K562 (cell line): ENCODE measurements around the gene MPND. TPM values are rescaled to one million over a fixed set of nuclear protein-coding genes. Genes with fewer than 3 reads are reported as not detected.

ENCODE experiments used
- ATAC-seq: fragments of 200-7000 bp; cut with Tn5 transposase; 3 replicates; pipeline ENCODE4 v1.9.1; 2020; ENCODE audit warnings: moderate library complexity
- Bru-seq: library from RNA; stranded (reverse); fragments of 400-500 nt; gene quantifications from one replicate; lab custom pipeline; 2021; lab: Mats Ljungman, UMichigan
- BruChase-seq, 2 experiments: library from RNA; stranded (reverse); fragments of 400-500 nt; gene quantifications; one replicate each; lab custom pipeline; 2021; lab: Mats Ljungman, UMichigan
- BruUV-seq: library from RNA; stranded (reverse); fragments of 400-500 nt; replicated peaks from 2 replicates; lab custom pipeline; 2021; lab: Mats Ljungman, UMichigan
- CTCF ChIA-PET: fragments of 300-600 bp; formaldehyde crosslinking; extraction: SDS; loops from one replicate; lab custom pipeline; 2021; ENCODE audit warnings: low intra/inter-chr PET ratio; lab: Yijun Ruan, JAX
- POLR2A ChIA-PET: fragments of 300-600, 350-650 bp; sonication (Branson Sonifier 250); formaldehyde crosslinking; extraction: SDS; loops from one replicate; lab custom pipeline; 2021; ENCODE audit warnings: antibody characterized with exemption, inconsistent platforms; lab: Yijun Ruan, JAX
- DNase-seq, 4 experiments: peaks; one replicate each; pipeline versions ENCODE4 v3.0.0 to v3.0.0-alpha.2; 2011 to 2018; ENCODE audit warnings: low spot score in 3 of 4, mixed read lengths in 3 of 4; ENCODE audit errors: extremely low read depth in 1 of 4
- FAIRE-seq: peaks from 2 replicates; lab custom pipeline; 2011; peaks lifted over from hg19 to GRCh38; lab: Jason Lieb, UNC
- H2AFZ ChIP-seq: 2 replicates; pipeline ENCODE4 v1.6.0; 2011; ENCODE audit warnings: low read depth, low read length, control low read depth, inconsistent platforms
- H3K27ac ChIP-seq: fragments of 200-600 bp; 3 replicates; pipeline ENCODE4 v1.8.0; 2011; ENCODE audit warnings: low read depth, mild to moderate bottlenecking, control low read depth, inconsistent platforms, low read length, moderate library complexity, mixed read lengths; ENCODE audit errors: extremely low read depth
- H3K27me3 ChIP-seq, 2 experiments: fragments of 300-600 bp in 1 of 2; 2 replicates in 1 of 2; 3 replicates in 1 of 2; pipeline versions ENCODE4 v1.6.0 to v1.8.0; 2011; ENCODE audit warnings: inconsistent platforms in 2 of 2, low read length in 2 of 2, mild to moderate bottlenecking in 1 of 2, mixed read lengths in 1 of 2, moderate library complexity in 1 of 2; ENCODE audit not compliant: control insufficient read depth in 2 of 2, insufficient read depth in 2 of 2
- H3K36me3 ChIP-seq: fragments of 300-600 bp; 3 replicates; pipeline ENCODE4 v1.8.0; 2011; ENCODE audit warnings: mild to moderate bottlenecking, low read length, inconsistent platforms; ENCODE audit not compliant: control insufficient read depth, insufficient read depth
- H3K4me1 ChIP-seq, 2 experiments: fragments of 200-600 bp in 1 of 2; replicated peaks in 1 of 2; 2 replicates in 1 of 2; 3 replicates in 1 of 2; pipeline versions ENCODE4 v1.5.1 to v1.8.0; 2011; ENCODE audit warnings: inconsistent platforms in 2 of 2, low read length in 2 of 2, mild to moderate bottlenecking in 1 of 2, mixed read lengths in 1 of 2, moderate library complexity in 1 of 2; ENCODE audit not compliant: control insufficient read depth in 2 of 2, insufficient read depth in 2 of 2
- H3K4me2 ChIP-seq: 2 replicates; pipeline ENCODE4 v1.6.1; 2011; ENCODE audit warnings: low read length, control low read depth, inconsistent platforms, mixed read lengths; ENCODE audit not compliant: insufficient read depth
- H3K4me3 ChIP-seq: fragments of 200-600 bp; sonication (generic), shearing (Covaris generic); 2 replicates; pipeline ENCODE4 v1.5.1; 2016; ENCODE audit warnings: control low read depth, inconsistent platforms
- H3K79me2 ChIP-seq: fragments of 200-600 bp; 3 replicates; pipeline ENCODE4 v1.8.0; 2011; ENCODE audit warnings: low read length, inconsistent platforms; ENCODE audit not compliant: control insufficient read depth, insufficient read depth
- H3K9ac ChIP-seq, 2 experiments: 2 replicates each; pipeline versions ENCODE4 v1.6.0 to v1.6.1; 2011; ENCODE audit warnings: low read depth in 2 of 2, low read length in 2 of 2, control low read depth in 1 of 2, inconsistent platforms in 1 of 2, mild to moderate bottlenecking in 1 of 2, mixed read lengths in 1 of 2; ENCODE audit not compliant: insufficient read depth in 1 of 2
- H3K9me1 ChIP-seq: one replicate; pipeline ENCODE4 v1.6.0; 2011; ENCODE audit warnings: inconsistent platforms, mild to moderate bottlenecking, low read length, moderate library complexity; ENCODE audit not compliant: control insufficient read depth, insufficient read depth
- H3K9me3 ChIP-seq: replicated peaks from 2 replicates; pipeline ENCODE4 v1.5.1; 2011; ENCODE audit warnings: low read depth, low read length, inconsistent platforms; ENCODE audit not compliant: control insufficient read depth, insufficient read depth
- H4K20me1 ChIP-seq: replicated peaks from 2 replicates; pipeline ENCODE4 v1.6.1; 2011; ENCODE audit warnings: low read length, inconsistent platforms, mixed read lengths; ENCODE audit not compliant: control insufficient read depth, insufficient read depth
- ARID2 ChIP-seq: fragments of 450-650 bp; IDR thresholded peaks from 2 replicates; pipeline ENCODE4 v1.6.1; 2017; ENCODE audit warnings: antibody characterized with exemption, mild to moderate bottlenecking
- ASH1L ChIP-seq: fragments of 450-650 bp; IDR thresholded peaks from 2 replicates; pipeline ENCODE4 v1.6.1; 2018; ENCODE audit warnings: borderline replicate concordance, mild to moderate bottlenecking, low read depth; ENCODE audit not compliant: partially characterized antibody
- BRCA1 ChIP-seq, 2 experiments: fragments of 450-650 bp in 1 of 2; sonication (generic) in 1 of 2; formaldehyde crosslinking in 1 of 2; IDR thresholded peaks; 2 replicates each; pipeline versions ENCODE4 v1.5.0 to v1.6.1; 2017 to 2020; ENCODE audit warnings: mild to moderate bottlenecking in 1 of 2, missing genetic modification reagents in 1 of 2
- CBX2 ChIP-seq: fragments of 200-600 bp; sonication (generic); IDR thresholded peaks from one replicate; pipeline ENCODE4 v1.6.1; 2012; ENCODE audit warnings: mild to moderate bottlenecking, low read length, inconsistent platforms; ENCODE audit not compliant: insufficient read depth, poor library complexity, severe bottlenecking
- HDAC3 ChIP-seq: fragments of 450-650 bp; IDR thresholded peaks from 2 replicates; pipeline ENCODE4 v1.6.1; 2018; ENCODE audit warnings: borderline replicate concordance, mild to moderate bottlenecking, moderate library complexity; ENCODE audit not compliant: partially characterized antibody
- KHSRP ChIP-seq: fragments of 450-650 bp; IDR thresholded peaks from 2 replicates; pipeline ENCODE4 v1.6.1; 2017
- NR1H2 ChIP-seq: sonication (generic); formaldehyde crosslinking; IDR thresholded peaks from 2 replicates; pipeline ENCODE4 v1.4.0; 2020; ENCODE audit warnings: mild to moderate bottlenecking, missing genetic modification reagents
- U2AF2 ChIP-seq: fragments of 200-400 bp; formaldehyde crosslinking; optimal IDR thresholded peaks from 2 replicates; pipeline ENCODE3; 2017; ENCODE audit warnings: low read depth, mild to moderate bottlenecking, low read length
- ZKSCAN3 ChIP-seq: fragments of 250-450 bp; sonication (Bioruptor Pico); IDR thresholded peaks from 2 replicates; pipeline ENCODE4 v1.4.0; 2020
- ZZZ3 ChIP-seq: fragments of 450-650 bp; IDR thresholded peaks from 2 replicates; pipeline ENCODE4 v1.6.1; 2016; ENCODE audit warnings: antibody characterized with exemption, mild to moderate bottlenecking, moderate library complexity
- WGBS: fragments of 100-300 bp; shearing (Covaris generic); methylation state at CpG from one replicate; pipeline ENCODE4 v1.1.6; 2016; ENCODE audit warnings: low coverage, mixed read lengths; ENCODE audit not compliant: insufficient coverage; ENCODE audit errors: missing lambda C conversion rate; 5-methylcytosine and 5-hydroxymethylcytosine counted together
- in situ Hi-C: fragments of 300-500 bp; cut with MboI; formaldehyde crosslinking; loops from 4 replicates; pipeline ENCODE4 v1.15.0; 2018; ENCODE audit warnings: inconsistent platforms, mixed read lengths
- intact Hi-C: fragments of 100-400 bp; cut with micrococcal nuclease; formaldehyde crosslinking; loops from 2 replicates; pipeline ENCODE4 v1.14.2; 2022
- long read RNA-seq, 3 experiments: library from polyadenylated mRNA in 2 of 3; library from RNA in 1 of 3; unstranded in 2 of 3; stranded (forward) in 1 of 3; transcript quantifications; one replicate each; pipeline ENCODE4 v2.0.0, GENCODE V29; 2019 to 2022
- polyA minus RNA-seq, 3 experiments: library from RNA; depleted of rRNA, polyadenylated mRNA; stranded (reverse); fragments of >200 nt; gene quantifications; 2 replicates each; pipeline ENCODE4 v1.2.3, GENCODE V29; 2011
- polyA plus RNA-seq, 8 experiments: library from polyadenylated mRNA; depleted of rRNA in 4 of 8; stranded (reverse) in 5 of 8; unstranded in 3 of 8; fragments of >200 nt; fragmentation: Nextera tagmentation in 2 of 8; fragmentation: Illumina TruSeq in 1 of 8; extraction: Ambion mirVana in 2 of 8; extraction: Trizol in 1 of 8; gene quantifications; 2 replicates each; pipeline versions ENCODE4 v1.2.1 to v1.2.3, GENCODE V29; 2011 to 2014; ENCODE audit warnings: inconsistent platforms in 1 of 8, missing spikeins in 1 of 8
- total RNA-seq, 7 experiments: library from RNA; depleted of rRNA in 6 of 7; stranded (reverse); fragments of >200 nt in 6 of 7; fragmentation: Illumina TruSeq in 2 of 7; extraction: Trizol in 2 of 7; gene quantifications; 2 replicates each; pipeline versions ENCODE4 v1.2.1 to v1.2.3, GENCODE V29; 2011 to 2021; ENCODE audit warnings: low replicate concordance in 1 of 7
- TF ChIP-seq, protein P1 (sequence below): fragments of 200-800 bp; sonication (Bioruptor generic); IDR thresholded peaks from 2 replicates; pipeline ENCODE4 v1.6.1; 2017; ENCODE audit warnings: missing genetic modification characterization, missing compliant biosample characterization

The MPND gene, protein sequence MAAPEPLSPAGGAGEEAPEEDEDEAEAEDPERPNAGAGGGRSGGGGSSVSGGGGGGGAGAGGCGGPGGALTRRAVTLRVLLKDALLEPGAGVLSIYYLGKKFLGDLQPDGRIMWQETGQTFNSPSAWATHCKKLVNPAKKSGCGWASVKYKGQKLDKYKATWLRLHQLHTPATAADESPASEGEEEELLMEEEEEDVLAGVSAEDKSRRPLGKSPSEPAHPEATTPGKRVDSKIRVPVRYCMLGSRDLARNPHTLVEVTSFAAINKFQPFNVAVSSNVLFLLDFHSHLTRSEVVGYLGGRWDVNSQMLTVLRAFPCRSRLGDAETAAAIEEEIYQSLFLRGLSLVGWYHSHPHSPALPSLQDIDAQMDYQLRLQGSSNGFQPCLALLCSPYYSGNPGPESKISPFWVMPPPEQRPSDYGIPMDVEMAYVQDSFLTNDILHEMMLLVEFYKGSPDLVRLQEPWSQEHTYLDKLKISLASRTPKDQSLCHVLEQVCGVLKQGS
- 6.5 and 16.7 TPM in 2 replicates for total RNA-seq (2011; cell fraction: chromatin; rRNA removed; ENCODE audit: low replicate concordance)
- 12.6 and 12.8 TPM in 2 replicates for total RNA-seq (2011; cell fraction: nucleolus; rRNA removed)
- 6.2 and 6.5 TPM in 2 replicates for total RNA-seq (2011; cell fraction: nucleoplasm; rRNA removed)
- total RNA-seq (2014; rRNA removed) = 3.6 and 5.7 TPM in 2 replicates
- 1.5 and 1.9 TPM in 2 replicates for total RNA-seq (2014; rRNA removed; fragmentation: Illumina TruSeq; extraction: Trizol)
- total RNA-seq (2015; rRNA removed; fragmentation: Illumina TruSeq; extraction: Trizol) = 7.8 and 8.0 TPM in 2 replicates
- total RNA-seq (2021) = 14.0 and 16.2 TPM in 2 replicates
- 3.9 and 4.3 TPM in 2 replicates for polyA plus RNA-seq (2011; rRNA removed)
- polyA plus RNA-seq (2011; cell fraction: cytosol; rRNA removed) = 4.7 and 8.9 TPM in 2 replicates
- 4.8 and 7.2 TPM in 2 replicates for polyA plus RNA-seq (2011; cell fraction: nucleus; rRNA removed)
- polyA plus RNA-seq (2012) = 13.5 and 16.5 TPM in 2 replicates
- polyA plus RNA-seq (2014; fragmentation: Illumina TruSeq; extraction: Trizol) = 5.5 and 7.6 TPM in 2 replicates
- polyA plus RNA-seq (2014; fragmentation: Nextera tagmentation; extraction: Ambion mirVana) = 1 to 10 TPM in 1 of 2 experiments, under 1 TPM in 1; 0.25 to 1.3 TPM
- polyA plus RNA-seq (2014; rRNA removed) = 5.7 and 9.4 TPM in 2 replicates
- polyA minus RNA-seq (2011; rRNA and poly(A)+ RNA removed) = 1.3 and 1.9 TPM in 2 replicates
- polyA minus RNA-seq (2011; cell fraction: cytosol; rRNA and poly(A)+ RNA removed) = 8.7 and 9.4 TPM in 2 replicates
- polyA minus RNA-seq (2011; cell fraction: nucleus; rRNA and poly(A)+ RNA removed) = 3.2 and 4.0 TPM in 2 replicates
- Bru-seq, nascent RNA = percentile 53 among the genes with signal in this experiment
- BruChase-seq, experiment 1, labeled RNA remaining after a 2-hour chase = percentile 45 among the genes with signal in this experiment
- percentile 47 among the genes with signal in this experiment for BruChase-seq, experiment 2, labeled RNA remaining after a 6-hour chase
- long read RNA-seq, experiment 1, partial matches to known transcripts = 6 of 12 reads
- long read RNA-seq, experiment 1, other reads (novel, unspliced or antisense) = 2 of 12 reads
- long read RNA-seq, experiment 2, partial matches to known transcripts = 9 of 17 reads
- long read RNA-seq, experiment 2, other reads (novel, unspliced or antisense) = 5 of 17 reads
- long read RNA-seq, experiment 3 = 0 reads

- H3K79me2 ChIP-seq = peaks cover 7% of the 10 kb centered on the region
- no peaks in the 10 kb centered on the region for H3K9me1 ChIP-seq
- peak; percentile 85 to 92 (median 88) for DNase-seq
- in situ Hi-C loops (loop anchor here (10.0 kb wide), 1 partner anchor 69 kb away; the partner anchor contains the start of gene SHD), intact Hi-C loops (loop anchor here (2.0 kb wide), 1 partner anchor 59 kb away; the partner anchor contains the start of gene CHAF1A)
- BruUV-seq = TSS peak; percentile 38
- H3K9me3 ChIP-seq = no peaks in the 10 kb centered on the region
- POLR2A ChIA-PET = interaction anchor here (0.6 to 2.9 kb wide), 16 partner anchors 9 to 97 kb away, joined by 3 to 24 read pairs (median 5); partner anchors contain the start of gene YJU2
- peak within 1 kb of the TSS; percentile 81 to 95 for H3K9ac ChIP-seq
- H3K36me3 ChIP-seq = peaks cover 11% of the 10 kb centered on the region; the same call in 2 of the 3 replicates
- peak within 1 kb of the TSS; percentile 77 for H3K4me3 ChIP-seq
- H2AFZ ChIP-seq = peak within 1 kb of the TSS; percentile 99
- CTCF ChIA-PET = interaction anchor here (1.2 kb wide), 1 partner anchor 76 kb away, joined by 5 read pairs; no protein-coding TSS in a partner anchor
- peak within 1 kb of the TSS; percentile 98 for H3K4me2 ChIP-seq
- H4K20me1 ChIP-seq = no peaks in the 10 kb centered on the region
- FAIRE-seq = no peak
- H3K27ac ChIP-seq = peak within 1 kb of the TSS; percentile 89
- WGBS = 8% methylated on average over 47 of the region's 101 CpGs
- no peaks in the 10 kb centered on the region for H3K27me3 ChIP-seq
- ATAC-seq = peak; percentile 86
- H3K4me1 ChIP-seq = peaks cover 10 to 33% of the 10 kb centered on the region in 2 experiments; a peak in 4 of 5 replicates
- TF ChIP-seq, protein P1, sequence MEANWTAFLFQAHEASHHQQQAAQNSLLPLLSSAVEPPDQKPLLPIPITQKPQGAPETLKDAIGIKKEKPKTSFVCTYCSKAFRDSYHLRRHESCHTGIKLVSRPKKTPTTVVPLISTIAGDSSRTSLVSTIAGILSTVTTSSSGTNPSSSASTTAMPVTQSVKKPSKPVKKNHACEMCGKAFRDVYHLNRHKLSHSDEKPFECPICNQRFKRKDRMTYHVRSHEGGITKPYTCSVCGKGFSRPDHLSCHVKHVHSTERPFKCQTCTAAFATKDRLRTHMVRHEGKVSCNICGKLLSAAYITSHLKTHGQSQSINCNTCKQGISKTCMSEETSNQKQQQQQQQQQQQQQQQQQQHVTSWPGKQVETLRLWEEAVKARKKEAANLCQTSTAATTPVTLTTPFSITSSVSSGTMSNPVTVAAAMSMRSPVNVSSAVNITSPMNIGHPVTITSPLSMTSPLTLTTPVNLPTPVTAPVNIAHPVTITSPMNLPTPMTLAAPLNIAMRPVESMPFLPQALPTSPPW (CRISPR knock-in tag) = peak; percentile 82
- TF ChIP-seq ASH1L (no peak), BRCA1 (IDR thresholded peaks at IDR 0.05) (no peak), BRCA1 (CRISPR knock-in tag; IDR thresholded peaks at IDR 0.05) (peak; percentile 66; the same call in 1 of the 2 replicates), CBX2 (no peak), U2AF2 (no peak), HDAC3 (no peak), NR1H2 (CRISPR knock-in tag) (no peak), ZZZ3 (no peak), ZKSCAN3 (CRISPR knock-in tag) (no peak), ARID2 (no peak), KHSRP (no peak)
These were observed at the start of gene MPND for GRCh38 chr19:4343370-4344307. TSS of gene MPND (plus strand) at chr19:4343562. CDS start at chr19:4343594, 32 bp downstream.
